ENCODE measurements around the gene SNTG2. TPM values are rescaled to one million over a fixed set of nuclear protein-coding genes. Genes with fewer than 3 reads are reported as not detected.

The SNTG2 gene
- total and polyA plus RNA-seq, 4 donors: not detected

GRCh38 chr2:1002350-1002749 lies 51.7 kb downstream of the SNTG2 start:
- Histone ChIP-seq H3K27me3 (ENCODE audit: control insufficient read depth in 4 of 4, insufficient read depth in 4 of 4, low read length in 3 of 4) (peaks cover 0 to under 1% (median 0%) of the 10 kb centered on the region in 4 donors), H3K4me3 (ENCODE audit: low read depth in 1 of 3, low read length in 3 of 3) (no peak overlapping the region), H3K9me3 (ENCODE audit: control insufficient read depth in 4 of 4, low read length in 3 of 4) (no peaks in the 10 kb centered on the region), H3K4me1 (ENCODE audit: control insufficient read depth in 4 of 4, insufficient read depth in 4 of 4, low read length in 3 of 4) (no peaks in the 10 kb centered on the region), H3K9ac (ENCODE audit: low read depth in 1 of 2, low read length in 2 of 2) (no peak overlapping the region), H3K36me3 (ENCODE audit: control insufficient read depth in 4 of 4, insufficient read depth in 3 of 4, low read depth in 1 of 4, low read length in 3 of 4) (no peaks in the 10 kb centered on the region), H3K27ac (ENCODE audit: low read depth in 1 of 2, low read length in 2 of 2) (no peak overlapping the region)
- no peak for DNase-seq (ENCODE audit: low spot score)
- WGBS: 69% methylated on average over 2 of the region's 2 CpGs
- TF ChIP-seq, protein P1, sequence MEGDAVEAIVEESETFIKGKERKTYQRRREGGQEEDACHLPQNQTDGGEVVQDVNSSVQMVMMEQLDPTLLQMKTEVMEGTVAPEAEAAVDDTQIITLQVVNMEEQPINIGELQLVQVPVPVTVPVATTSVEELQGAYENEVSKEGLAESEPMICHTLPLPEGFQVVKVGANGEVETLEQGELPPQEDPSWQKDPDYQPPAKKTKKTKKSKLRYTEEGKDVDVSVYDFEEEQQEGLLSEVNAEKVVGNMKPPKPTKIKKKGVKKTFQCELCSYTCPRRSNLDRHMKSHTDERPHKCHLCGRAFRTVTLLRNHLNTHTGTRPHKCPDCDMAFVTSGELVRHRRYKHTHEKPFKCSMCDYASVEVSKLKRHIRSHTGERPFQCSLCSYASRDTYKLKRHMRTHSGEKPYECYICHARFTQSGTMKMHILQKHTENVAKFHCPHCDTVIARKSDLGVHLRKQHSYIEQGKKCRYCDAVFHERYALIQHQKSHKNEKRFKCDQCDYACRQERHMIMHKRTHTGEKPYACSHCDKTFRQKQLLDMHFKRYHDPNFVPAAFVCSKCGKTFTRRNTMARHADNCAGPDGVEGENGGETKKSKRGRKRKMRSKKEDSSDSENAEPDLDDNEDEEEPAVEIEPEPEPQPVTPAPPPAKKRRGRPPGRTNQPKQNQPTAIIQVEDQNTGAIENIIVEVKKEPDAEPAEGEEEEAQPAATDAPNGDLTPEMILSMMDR (IDR thresholded peaks at IDR 0.05; ENCODE audit: low read depth, low read length, missing input control): no peak
- no peak for TF ChIP-seq RAD21 (IDR thresholded peaks at IDR 0.05)
- TF ChIP-seq, protein P2, sequence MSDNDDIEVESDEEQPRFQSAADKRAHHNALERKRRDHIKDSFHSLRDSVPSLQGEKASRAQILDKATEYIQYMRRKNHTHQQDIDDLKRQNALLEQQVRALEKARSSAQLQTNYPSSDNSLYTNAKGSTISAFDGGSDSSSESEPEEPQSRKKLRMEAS (IDR thresholded peaks at IDR 0.05): no peak
- TF ChIP-seq EGR1 (IDR thresholded peaks at IDR 0.05; ENCODE audit: low read depth in 2 of 2): no peak
- no peak for TF ChIP-seq NR2F2 (IDR thresholded peaks at IDR 0.05)
- TF ChIP-seq HNF4G (IDR thresholded peaks at IDR 0.05): no peak
- no peak for TF ChIP-seq RXRA (IDR thresholded peaks at IDR 0.05)
- TF ChIP-seq FOXA1 (IDR thresholded peaks at IDR 0.05): no peak
- TF ChIP-seq YY1 (IDR thresholded peaks at IDR 0.05): no peak
- TF ChIP-seq, protein P3, sequence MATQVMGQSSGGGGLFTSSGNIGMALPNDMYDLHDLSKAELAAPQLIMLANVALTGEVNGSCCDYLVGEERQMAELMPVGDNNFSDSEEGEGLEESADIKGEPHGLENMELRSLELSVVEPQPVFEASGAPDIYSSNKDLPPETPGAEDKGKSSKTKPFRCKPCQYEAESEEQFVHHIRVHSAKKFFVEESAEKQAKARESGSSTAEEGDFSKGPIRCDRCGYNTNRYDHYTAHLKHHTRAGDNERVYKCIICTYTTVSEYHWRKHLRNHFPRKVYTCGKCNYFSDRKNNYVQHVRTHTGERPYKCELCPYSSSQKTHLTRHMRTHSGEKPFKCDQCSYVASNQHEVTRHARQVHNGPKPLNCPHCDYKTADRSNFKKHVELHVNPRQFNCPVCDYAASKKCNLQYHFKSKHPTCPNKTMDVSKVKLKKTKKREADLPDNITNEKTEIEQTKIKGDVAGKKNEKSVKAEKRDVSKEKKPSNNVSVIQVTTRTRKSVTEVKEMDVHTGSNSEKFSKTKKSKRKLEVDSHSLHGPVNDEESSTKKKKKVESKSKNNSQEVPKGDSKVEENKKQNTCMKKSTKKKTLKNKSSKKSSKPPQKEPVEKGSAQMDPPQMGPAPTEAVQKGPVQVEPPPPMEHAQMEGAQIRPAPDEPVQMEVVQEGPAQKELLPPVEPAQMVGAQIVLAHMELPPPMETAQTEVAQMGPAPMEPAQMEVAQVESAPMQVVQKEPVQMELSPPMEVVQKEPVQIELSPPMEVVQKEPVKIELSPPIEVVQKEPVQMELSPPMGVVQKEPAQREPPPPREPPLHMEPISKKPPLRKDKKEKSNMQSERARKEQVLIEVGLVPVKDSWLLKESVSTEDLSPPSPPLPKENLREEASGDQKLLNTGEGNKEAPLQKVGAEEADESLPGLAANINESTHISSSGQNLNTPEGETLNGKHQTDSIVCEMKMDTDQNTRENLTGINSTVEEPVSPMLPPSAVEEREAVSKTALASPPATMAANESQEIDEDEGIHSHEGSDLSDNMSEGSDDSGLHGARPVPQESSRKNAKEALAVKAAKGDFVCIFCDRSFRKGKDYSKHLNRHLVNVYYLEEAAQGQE (IDR thresholded peaks at IDR 0.05): no peak
- no peak for TF ChIP-seq ZBTB33 (IDR thresholded peaks at IDR 0.05)
- TF ChIP-seq FOXA2 (IDR thresholded peaks at IDR 0.05): no peak
- no peak for TF ChIP-seq GABPA (IDR thresholded peaks at IDR 0.05 in 1 of 2, conservative IDR thresholded peaks at IDR 0.05 in 1 of 2)
- no peak for TF ChIP-seq TAF1 (conservative IDR thresholded peaks at IDR 0.05)
- no peak for TF ChIP-seq SP1 (IDR thresholded peaks at IDR 0.05)
- no peak for TF ChIP-seq HNF4A (conservative IDR thresholded peaks at IDR 0.05)
- no peak for TF ChIP-seq JUND (IDR thresholded peaks at IDR 0.05)
- TF ChIP-seq, protein P4, sequence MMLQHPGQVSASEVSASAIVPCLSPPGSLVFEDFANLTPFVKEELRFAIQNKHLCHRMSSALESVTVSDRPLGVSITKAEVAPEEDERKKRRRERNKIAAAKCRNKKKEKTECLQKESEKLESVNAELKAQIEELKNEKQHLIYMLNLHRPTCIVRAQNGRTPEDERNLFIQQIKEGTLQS (IDR thresholded peaks at IDR 0.05): no peak
